BLaER1 (cell line): ENCODE results near the gene SNAP91.

ENCODE experiments used
- H3K27ac ChIP-seq: shearing (Covaris generic); formaldehyde crosslinking; 2 replicates; pipeline ENCODE4 v1.8.1; 2022
- H3K27me3 ChIP-seq: shearing (Covaris generic); formaldehyde crosslinking; 2 replicates; pipeline ENCODE4 v1.8.1; 2022
- H3K36me3 ChIP-seq: shearing (Covaris generic); formaldehyde crosslinking; 2 replicates; pipeline ENCODE4 v1.8.1; 2022
- H3K4me1 ChIP-seq: shearing (Covaris generic); formaldehyde crosslinking; 2 replicates; pipeline ENCODE4 v1.8.1; 2022
- H3K4me2 ChIP-seq: shearing (Covaris generic); formaldehyde crosslinking; 2 replicates; pipeline ENCODE4 v1.8.1; 2022
- H3K4me3 ChIP-seq: shearing (Covaris generic); formaldehyde crosslinking; 2 replicates; pipeline ENCODE4 v1.8.1; 2022
- H3K9ac ChIP-seq: shearing (Covaris generic); formaldehyde crosslinking; 2 replicates; pipeline ENCODE4 v1.8.1; 2022
- H3K9me3 ChIP-seq: shearing (Covaris generic); formaldehyde crosslinking; 2 replicates; pipeline ENCODE4 v1.8.1; 2022
- H4K20me1 ChIP-seq: shearing (Covaris generic); formaldehyde crosslinking; 2 replicates; pipeline ENCODE4 v1.8.1; 2022
- Cebpa-rat ChIP-seq: shearing (Covaris generic); IDR thresholded peaks from 2 replicates; pipeline ENCODE4 v1.8.1; 2022

SNAP91 gene

DNA sequence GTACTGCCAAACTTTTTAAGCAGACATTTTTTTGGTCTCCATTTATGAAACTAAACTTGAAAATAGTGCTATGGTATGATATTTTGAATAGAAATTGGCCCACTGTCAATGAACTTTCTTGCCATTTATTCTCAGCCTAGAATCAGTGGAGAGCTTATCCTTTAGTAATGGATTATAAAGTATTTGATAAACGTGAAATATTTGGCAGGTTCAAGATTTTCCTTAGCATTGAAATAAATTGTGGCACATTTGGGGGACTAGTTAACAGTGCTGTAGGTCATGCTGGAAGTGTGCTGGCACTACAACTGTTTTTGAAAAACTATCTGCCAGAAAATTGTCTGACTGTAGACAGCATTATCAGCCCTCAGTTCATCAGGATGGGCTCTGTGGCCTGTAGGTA lies 194.4 kb downstream of the SNAP91 start:
- peaks cover 21% of the 10 kb centered on the region for H3K27me3 ChIP-seq
- no peak overlapping the region for H3K4me3 ChIP-seq
- no peaks in the 10 kb centered on the region for H3K9me3 ChIP-seq
- no peak overlapping the region for H3K9ac ChIP-seq
- no peak overlapping the region for H3K27ac ChIP-seq
- H4K20me1 ChIP-seq, result no peaks in the 10 kb centered on the region
- TF ChIP-seq Cebpa-rat, result no peak
- no peaks in the 10 kb centered on the region for H3K4me1 ChIP-seq
- no peak overlapping the region for H3K4me2 ChIP-seq
- no peaks in the 10 kb centered on the region for H3K36me3 ChIP-seq

DNA sequence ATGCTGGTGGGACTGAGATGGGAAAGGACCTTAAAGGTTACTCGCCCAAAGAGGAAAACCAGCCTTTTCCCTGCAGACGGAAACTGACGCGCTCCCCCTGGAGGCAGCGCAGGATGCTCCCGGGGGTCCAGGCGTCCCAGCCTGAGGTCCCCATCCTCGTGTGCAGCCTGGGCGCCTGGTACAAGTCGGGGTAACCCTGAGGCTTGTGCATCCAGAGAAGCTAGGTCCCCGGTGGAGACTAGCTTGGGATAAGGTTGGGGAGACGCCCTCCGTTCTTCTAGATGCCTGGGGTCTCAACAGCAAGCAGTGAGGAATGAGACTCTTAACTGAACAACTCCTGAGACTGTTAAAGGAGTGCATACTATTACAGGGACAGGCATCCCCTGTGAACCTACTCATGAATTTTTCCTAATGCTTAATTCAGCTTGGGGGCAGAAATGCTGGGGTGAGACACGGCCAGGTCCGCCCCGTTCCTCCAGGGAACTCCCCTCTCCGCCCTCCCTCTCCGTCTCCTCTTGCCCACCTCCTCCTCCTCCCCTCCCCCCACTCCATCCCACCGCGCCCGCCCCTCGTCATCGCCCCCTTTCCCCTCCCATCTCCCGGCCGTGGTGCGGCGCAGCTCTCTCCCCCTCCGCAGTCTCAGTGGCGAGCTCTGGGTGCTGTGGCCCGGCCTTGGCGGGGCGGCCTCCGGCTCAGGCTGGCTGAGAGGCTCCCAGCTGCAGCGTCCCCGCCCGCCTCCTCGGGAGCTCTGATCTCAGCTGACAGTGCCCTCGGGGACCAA lies 196.8 kb downstream of the SNAP91 start, which contains the start of gene PRSS35:
Gene PRSS35 (plus strand): TSS at position 634 of the 781 bp plus-strand sequence. CDS start 10,908 bp downstream, outside the sequence.
- Histone ChIP-seq H3K27ac (no peak within 1 kb of the TSS), H3K4me2 (no peak within 1 kb of the TSS), H3K36me3 (no peaks in the 10 kb centered on the region), H3K4me3 (no peak within 1 kb of the TSS), H3K4me1 (no peaks in the 10 kb centered on the region), H4K20me1 (no peaks in the 10 kb centered on the region), H3K9ac (no peak within 1 kb of the TSS), H3K9me3 (no peaks in the 10 kb centered on the region), H3K27me3 (peaks cover 21% of the 10 kb centered on the region)
- no peak for TF ChIP-seq Cebpa-rat

- TF ChIP-seq Cebpa-rat, result no peak
- Histone ChIP-seq H3K9ac (no peak overlapping the region), H3K4me3 (no peak overlapping the region), H4K20me1 (no peaks in the 10 kb centered on the region), H3K4me2 (no peak overlapping the region), H3K27me3 (peaks cover 21% of the 10 kb centered on the region), H3K9me3 (no peaks in the 10 kb centered on the region), H3K27ac (no peak overlapping the region), H3K4me1 (no peaks in the 10 kb centered on the region), H3K36me3 (no peaks in the 10 kb centered on the region)
Measured at GRCh38 chr6:83511266-83511665, 197.6 kb downstream of the SNAP91 start.

DNA sequence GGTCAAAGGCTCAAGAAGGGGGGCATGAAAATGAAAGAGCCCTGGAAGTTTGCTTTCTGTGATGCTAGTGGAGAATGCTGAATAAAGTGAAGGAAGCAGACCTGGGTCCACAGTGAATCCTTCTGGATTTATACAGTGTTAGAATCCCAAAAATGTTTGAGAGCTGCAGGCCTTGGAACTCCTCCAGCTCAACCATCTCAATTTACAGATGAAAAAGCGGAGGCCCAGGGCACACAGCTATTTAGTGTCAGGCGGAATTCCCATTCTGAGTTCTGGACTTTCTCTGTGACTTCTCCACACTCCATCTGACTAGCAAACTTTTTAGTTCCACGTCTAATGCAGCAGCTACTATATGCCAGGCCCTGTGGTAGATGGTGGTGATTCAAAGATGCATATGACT lies 198.1 kb downstream of the SNAP91 start:
- H3K27ac ChIP-seq, result no peak overlapping the region

DNA sequence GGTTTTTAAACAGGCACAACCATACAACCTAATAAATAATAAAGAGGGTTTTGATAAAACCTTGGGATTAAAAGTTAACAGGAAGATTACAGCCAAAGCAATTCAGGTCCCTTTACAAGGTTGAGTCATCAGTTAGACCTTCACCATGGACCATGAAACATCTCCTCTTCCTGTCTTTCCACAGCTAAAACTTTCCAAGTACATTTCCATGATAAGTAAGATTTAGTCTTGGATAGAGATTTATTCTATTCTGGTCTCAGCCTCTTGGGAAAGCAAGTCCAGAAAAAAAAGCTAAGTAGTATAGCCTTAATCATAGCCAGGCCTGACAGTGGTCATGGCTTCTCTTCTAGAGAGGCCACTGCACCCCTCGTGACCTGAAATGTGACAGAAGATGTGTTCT lies 199.5 kb downstream of the SNAP91 start:
- no peak for TF ChIP-seq Cebpa-rat
- Histone ChIP-seq H3K4me3 (no peak overlapping the region), H3K27ac (no peak overlapping the region), H3K4me2 (no peak overlapping the region), H3K9ac (no peak overlapping the region), H3K9me3 (no peaks in the 10 kb centered on the region), H3K27me3 (peaks cover 21% of the 10 kb centered on the region), H3K4me1 (no peaks in the 10 kb centered on the region), H3K36me3 (no peaks in the 10 kb centered on the region), H4K20me1 (no peaks in the 10 kb centered on the region)

More for the DNA sequence above, 198.1 kb downstream of the SNAP91 start:
- TF ChIP-seq Cebpa-rat, result no peak
- H3K9me3 ChIP-seq, result no peaks in the 10 kb centered on the region
- no peaks in the 10 kb centered on the region for H3K36me3 ChIP-seq
- no peak overlapping the region for H3K4me3 ChIP-seq
- H3K4me1 ChIP-seq, result no peaks in the 10 kb centered on the region
- no peaks in the 10 kb centered on the region for H4K20me1 ChIP-seq
- peaks cover 21% of the 10 kb centered on the region for H3K27me3 ChIP-seq
- H3K9ac ChIP-seq, result no peak overlapping the region
- H3K4me2 ChIP-seq, result no peak overlapping the region

GRCh38 chr6:83505356-83505755 lies 203.5 kb downstream of the SNAP91 start:
- TF ChIP-seq Cebpa-rat, result no peak
- no peaks in the 10 kb centered on the region for H3K4me1 ChIP-seq
- no peaks in the 10 kb centered on the region for H3K27me3 ChIP-seq
- H3K4me2 ChIP-seq, result no peak overlapping the region
- H3K4me3 ChIP-seq, result no peak overlapping the region
- H3K27ac ChIP-seq, result no peak overlapping the region
- H3K36me3 ChIP-seq, result no peaks in the 10 kb centered on the region
- no peaks in the 10 kb centered on the region for H4K20me1 ChIP-seq
- no peaks in the 10 kb centered on the region for H3K9me3 ChIP-seq
- H3K9ac ChIP-seq, result no peak overlapping the region
